K562 (cell line): Measurements from ENCODE around the gene KIF3A. TPM values are rescaled to one million over a fixed set of nuclear protein-coding genes. Genes with fewer than 3 reads are reported as not detected.
A peak's percentile ranks its signal among the peaks of the same experiment; 100 is the strongest.

ENCODE experiments used
- ARID2 ChIP-seq: fragments of 450-650 bp; IDR thresholded peaks from 2 replicates; pipeline ENCODE4 v1.6.1; 2017; ENCODE audit warnings: antibody characterized with exemption, mild to moderate bottlenecking
- CC2D1A ChIP-seq: fragments of 450-650 bp; IDR thresholded peaks from 2 replicates; pipeline ENCODE4 v1.6.1; 2017; ENCODE audit warnings: mild to moderate bottlenecking
- EWSR1 ChIP-seq: fragments of 450-650 bp; IDR thresholded peaks from 2 replicates; pipeline ENCODE4 v1.6.1; 2018; ENCODE audit warnings: borderline replicate concordance, mild to moderate bottlenecking, low read depth, moderate library complexity; ENCODE audit not compliant: partially characterized antibody
- FOXA3 ChIP-seq, 2 experiments: fragments of 450-650 bp in 1 of 2; sonication (generic) in 1 of 2; formaldehyde crosslinking; IDR thresholded peaks in 1 of 2; conservative IDR thresholded peaks in 1 of 2; 2 replicates each; pipeline versions ENCODE4 v1.4.0 to v1.8.0; 2020 to 2022; ENCODE audit warnings: mild to moderate bottlenecking in 2 of 2, missing genetic modification reagents in 1 of 2
- FOXK2 ChIP-seq, 2 experiments: fragments of 450-650 bp; IDR thresholded peaks in 1 of 2; conservative IDR thresholded peaks in 1 of 2; 2 replicates each; pipeline ENCODE4 v1.6.1; 2016; ENCODE audit warnings: low read depth in 2 of 2, mild to moderate bottlenecking in 1 of 2
- HDAC3 ChIP-seq: fragments of 450-650 bp; IDR thresholded peaks from 2 replicates; pipeline ENCODE4 v1.6.1; 2018; ENCODE audit warnings: borderline replicate concordance, mild to moderate bottlenecking, moderate library complexity; ENCODE audit not compliant: partially characterized antibody
- POLR2B ChIP-seq: fragments of 450-650 bp; IDR thresholded peaks from 2 replicates; pipeline ENCODE4 v1.6.1; 2018; ENCODE audit warnings: low read depth; ENCODE audit not compliant: partially characterized antibody
- SIN3A ChIP-seq, 2 experiments: fragments of 150-350 bp in 1 of 2; IDR thresholded peaks; 2 replicates each; pipeline ENCODE4 v1.6.1; 2011 to 2016; ENCODE audit warnings: borderline replicate concordance in 2 of 2, low read depth in 2 of 2, low read length in 2 of 2, mild to moderate bottlenecking in 2 of 2, moderate library complexity in 2 of 2; ENCODE audit not compliant: control insufficient read depth in 1 of 2
- SRF ChIP-seq, 2 experiments: fragments of 250-450, 450-650 bp in 1 of 2; sonication (Bioruptor Pico) in 1 of 2; sonication (generic) in 1 of 2; formaldehyde crosslinking; IDR thresholded peaks; 2 replicates each; pipeline versions ENCODE4 v1.5.0 to v1.5.1; 2020 to 2022; ENCODE audit warnings: mild to moderate bottlenecking in 1 of 2, missing genetic modification reagents in 1 of 2
- STAT5B ChIP-seq: fragments of 250-450 bp; sonication (Bioruptor Pico); IDR thresholded peaks from 2 replicates; pipeline ENCODE4 v1.8.0; 2021; ENCODE audit warnings: mild to moderate bottlenecking, inconsistent platforms
- ZFP1 ChIP-seq: fragments of 450-650 bp; formaldehyde crosslinking; IDR thresholded peaks from 2 replicates; pipeline ENCODE4 v1.4.0; 2020; ENCODE audit warnings: mild to moderate bottlenecking, mixed read lengths
- ZNF124 ChIP-seq: sonication (generic); formaldehyde crosslinking; IDR thresholded peaks from 2 replicates; pipeline ENCODE4 v1.8.1; 2022; ENCODE audit warnings: missing genetic modification reagents
- ZNF668 ChIP-seq: fragments of 250-450 bp; sonication (Bioruptor Pico); IDR thresholded peaks from 2 replicates; pipeline ENCODE4 v1.8.0; 2022; ENCODE audit warnings: mild to moderate bottlenecking, inconsistent platforms
- polyA plus RNA-seq, 8 experiments: library from polyadenylated mRNA; depleted of rRNA in 4 of 8; stranded (reverse) in 5 of 8; unstranded in 3 of 8; fragments of >200 nt; fragmentation: Nextera tagmentation in 2 of 8; fragmentation: Illumina TruSeq in 1 of 8; extraction: Ambion mirVana in 2 of 8; extraction: Trizol in 1 of 8; gene quantifications; 2 replicates each; pipeline versions ENCODE4 v1.2.1 to v1.2.3, GENCODE V29; 2011 to 2014; ENCODE audit warnings: inconsistent platforms in 1 of 8, missing spikeins in 1 of 8
- total RNA-seq, 7 experiments: library from RNA; depleted of rRNA in 6 of 7; stranded (reverse); fragments of >200 nt in 6 of 7; fragmentation: Illumina TruSeq in 2 of 7; extraction: Trizol in 2 of 7; gene quantifications; 2 replicates each; pipeline versions ENCODE4 v1.2.1 to v1.2.3, GENCODE V29; 2011 to 2021; ENCODE audit warnings: low replicate concordance in 1 of 7
- TF ChIP-seq, protein P1 (sequence below): sonication (generic); formaldehyde crosslinking; IDR thresholded peaks from 2 replicates; pipeline ENCODE4 v1.8.0; 2022; ENCODE audit warnings: missing genetic modification reagents, mild to moderate bottlenecking, borderline replicate concordance
- TF ChIP-seq, protein P2 (sequence below), 2 experiments: fragments of 450-650 bp; IDR thresholded peaks; 2 replicates each; pipeline ENCODE4 v1.6.1; 2016; ENCODE audit warnings: mild to moderate bottlenecking in 2 of 2, borderline replicate concordance in 1 of 2, low read depth in 1 of 2, moderate library complexity in 1 of 2

Gene KIF3A
- total and polyA plus RNA-seq, 9 of the 15 experiments (the other 6 are each of a cell fraction or from before 2014, with no cell fraction given): 1.5 to 7.8 (median 6.0) TPM

DNA sequence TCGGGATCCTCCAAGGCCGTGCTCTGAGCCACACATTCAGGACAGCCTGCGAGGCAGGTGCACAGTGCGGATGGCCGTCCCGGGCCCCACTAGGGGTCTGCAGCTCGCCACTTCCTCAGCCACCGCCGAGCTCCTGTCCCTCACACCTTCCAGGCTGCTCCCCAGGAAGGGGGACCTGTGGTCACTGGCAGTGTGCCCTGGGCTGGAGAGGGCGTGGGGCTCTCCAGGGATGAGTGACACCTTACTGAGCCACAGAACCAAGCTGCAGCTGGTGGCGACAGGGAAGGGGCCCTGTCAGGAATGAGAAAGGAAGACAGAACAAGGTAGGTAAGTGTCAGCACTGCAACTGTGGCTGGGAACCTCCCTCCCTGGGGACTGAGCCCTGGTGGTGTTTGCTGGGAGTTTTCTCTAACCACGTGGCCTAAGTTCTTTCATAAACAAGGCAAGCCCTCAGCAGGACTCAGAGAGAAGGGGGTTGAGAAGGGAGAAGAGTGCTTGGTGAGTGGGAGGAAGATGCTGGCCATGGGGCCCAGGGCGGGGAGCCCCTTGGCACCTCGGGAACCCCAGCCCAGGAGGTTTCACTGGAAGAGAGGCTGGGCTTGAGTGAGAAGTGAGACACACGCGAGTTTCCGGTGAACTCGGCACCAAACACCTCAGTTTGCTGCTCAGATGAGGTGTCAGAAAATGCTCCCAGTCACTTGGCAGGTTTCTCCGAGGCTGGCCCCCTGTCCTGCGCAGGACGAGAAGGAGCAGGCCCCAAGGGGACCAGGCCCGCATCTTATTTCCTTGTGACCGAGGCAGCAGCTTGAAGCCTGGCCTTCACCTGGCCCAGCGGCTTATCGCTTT lies 74.2 kb downstream of the KIF3A start (continued):
- TF ChIP-seq, protein P1, sequence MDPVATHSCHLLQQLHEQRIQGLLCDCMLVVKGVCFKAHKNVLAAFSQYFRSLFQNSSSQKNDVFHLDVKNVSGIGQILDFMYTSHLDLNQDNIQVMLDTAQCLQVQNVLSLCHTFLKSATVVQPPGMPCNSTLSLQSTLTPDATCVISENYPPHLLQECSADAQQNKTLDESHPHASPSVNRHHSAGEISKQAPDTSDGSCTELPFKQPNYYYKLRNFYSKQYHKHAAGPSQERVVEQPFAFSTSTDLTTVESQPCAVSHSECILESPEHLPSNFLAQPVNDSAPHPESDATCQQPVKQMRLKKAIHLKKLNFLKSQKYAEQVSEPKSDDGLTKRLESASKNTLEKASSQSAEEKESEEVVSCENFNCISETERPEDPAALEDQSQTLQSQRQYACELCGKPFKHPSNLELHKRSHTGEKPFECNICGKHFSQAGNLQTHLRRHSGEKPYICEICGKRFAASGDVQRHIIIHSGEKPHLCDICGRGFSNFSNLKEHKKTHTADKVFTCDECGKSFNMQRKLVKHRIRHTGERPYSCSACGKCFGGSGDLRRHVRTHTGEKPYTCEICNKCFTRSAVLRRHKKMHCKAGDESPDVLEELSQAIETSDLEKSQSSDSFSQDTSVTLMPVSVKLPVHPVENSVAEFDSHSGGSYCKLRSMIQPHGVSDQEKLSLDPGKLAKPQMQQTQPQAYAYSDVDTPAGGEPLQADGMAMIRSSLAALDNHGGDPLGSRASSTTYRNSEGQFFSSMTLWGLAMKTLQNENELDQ (CRISPR knock-in tag): no peak
- peak in 1 of 2 experiments; percentile 54; a peak in 1 of 4 replicates for TF ChIP-seq FOXA3 (CRISPR knock-in tag; conservative IDR thresholded peaks at IDR 0.05 in 1 of 2, IDR thresholded peaks at IDR 0.05 in 1 of 2)
- no peak for TF ChIP-seq ZNF124 (CRISPR knock-in tag)
- TF ChIP-seq ZNF668: peak; percentile 41; the same call in 1 of the 2 replicates
- TF ChIP-seq EWSR1: no peak
- 0 out of 4 replicates have a peak, but pooled peaks of 1 of the 2 experiments have one; percentile 2 for TF ChIP-seq SRF (CRISPR knock-in tag; IDR thresholded peaks at IDR 0.05)
- no peak for TF ChIP-seq POLR2B
- TF ChIP-seq ARID2: no peak
- no peak for TF ChIP-seq CC2D1A
- TF ChIP-seq FOXK2 (conservative IDR thresholded peaks at IDR 0.05 in 1 of 2, IDR thresholded peaks at IDR 0.05 in 1 of 2; ENCODE audit: low read depth in 2 of 2): peak; percentile 93 to 96
- TF ChIP-seq SIN3A (IDR thresholded peaks at IDR 0.05; ENCODE audit: borderline replicate concordance in 2 of 2, control insufficient read depth in 1 of 2, low read depth in 2 of 2, low read length in 2 of 2): no peak
- TF ChIP-seq, protein P2, sequence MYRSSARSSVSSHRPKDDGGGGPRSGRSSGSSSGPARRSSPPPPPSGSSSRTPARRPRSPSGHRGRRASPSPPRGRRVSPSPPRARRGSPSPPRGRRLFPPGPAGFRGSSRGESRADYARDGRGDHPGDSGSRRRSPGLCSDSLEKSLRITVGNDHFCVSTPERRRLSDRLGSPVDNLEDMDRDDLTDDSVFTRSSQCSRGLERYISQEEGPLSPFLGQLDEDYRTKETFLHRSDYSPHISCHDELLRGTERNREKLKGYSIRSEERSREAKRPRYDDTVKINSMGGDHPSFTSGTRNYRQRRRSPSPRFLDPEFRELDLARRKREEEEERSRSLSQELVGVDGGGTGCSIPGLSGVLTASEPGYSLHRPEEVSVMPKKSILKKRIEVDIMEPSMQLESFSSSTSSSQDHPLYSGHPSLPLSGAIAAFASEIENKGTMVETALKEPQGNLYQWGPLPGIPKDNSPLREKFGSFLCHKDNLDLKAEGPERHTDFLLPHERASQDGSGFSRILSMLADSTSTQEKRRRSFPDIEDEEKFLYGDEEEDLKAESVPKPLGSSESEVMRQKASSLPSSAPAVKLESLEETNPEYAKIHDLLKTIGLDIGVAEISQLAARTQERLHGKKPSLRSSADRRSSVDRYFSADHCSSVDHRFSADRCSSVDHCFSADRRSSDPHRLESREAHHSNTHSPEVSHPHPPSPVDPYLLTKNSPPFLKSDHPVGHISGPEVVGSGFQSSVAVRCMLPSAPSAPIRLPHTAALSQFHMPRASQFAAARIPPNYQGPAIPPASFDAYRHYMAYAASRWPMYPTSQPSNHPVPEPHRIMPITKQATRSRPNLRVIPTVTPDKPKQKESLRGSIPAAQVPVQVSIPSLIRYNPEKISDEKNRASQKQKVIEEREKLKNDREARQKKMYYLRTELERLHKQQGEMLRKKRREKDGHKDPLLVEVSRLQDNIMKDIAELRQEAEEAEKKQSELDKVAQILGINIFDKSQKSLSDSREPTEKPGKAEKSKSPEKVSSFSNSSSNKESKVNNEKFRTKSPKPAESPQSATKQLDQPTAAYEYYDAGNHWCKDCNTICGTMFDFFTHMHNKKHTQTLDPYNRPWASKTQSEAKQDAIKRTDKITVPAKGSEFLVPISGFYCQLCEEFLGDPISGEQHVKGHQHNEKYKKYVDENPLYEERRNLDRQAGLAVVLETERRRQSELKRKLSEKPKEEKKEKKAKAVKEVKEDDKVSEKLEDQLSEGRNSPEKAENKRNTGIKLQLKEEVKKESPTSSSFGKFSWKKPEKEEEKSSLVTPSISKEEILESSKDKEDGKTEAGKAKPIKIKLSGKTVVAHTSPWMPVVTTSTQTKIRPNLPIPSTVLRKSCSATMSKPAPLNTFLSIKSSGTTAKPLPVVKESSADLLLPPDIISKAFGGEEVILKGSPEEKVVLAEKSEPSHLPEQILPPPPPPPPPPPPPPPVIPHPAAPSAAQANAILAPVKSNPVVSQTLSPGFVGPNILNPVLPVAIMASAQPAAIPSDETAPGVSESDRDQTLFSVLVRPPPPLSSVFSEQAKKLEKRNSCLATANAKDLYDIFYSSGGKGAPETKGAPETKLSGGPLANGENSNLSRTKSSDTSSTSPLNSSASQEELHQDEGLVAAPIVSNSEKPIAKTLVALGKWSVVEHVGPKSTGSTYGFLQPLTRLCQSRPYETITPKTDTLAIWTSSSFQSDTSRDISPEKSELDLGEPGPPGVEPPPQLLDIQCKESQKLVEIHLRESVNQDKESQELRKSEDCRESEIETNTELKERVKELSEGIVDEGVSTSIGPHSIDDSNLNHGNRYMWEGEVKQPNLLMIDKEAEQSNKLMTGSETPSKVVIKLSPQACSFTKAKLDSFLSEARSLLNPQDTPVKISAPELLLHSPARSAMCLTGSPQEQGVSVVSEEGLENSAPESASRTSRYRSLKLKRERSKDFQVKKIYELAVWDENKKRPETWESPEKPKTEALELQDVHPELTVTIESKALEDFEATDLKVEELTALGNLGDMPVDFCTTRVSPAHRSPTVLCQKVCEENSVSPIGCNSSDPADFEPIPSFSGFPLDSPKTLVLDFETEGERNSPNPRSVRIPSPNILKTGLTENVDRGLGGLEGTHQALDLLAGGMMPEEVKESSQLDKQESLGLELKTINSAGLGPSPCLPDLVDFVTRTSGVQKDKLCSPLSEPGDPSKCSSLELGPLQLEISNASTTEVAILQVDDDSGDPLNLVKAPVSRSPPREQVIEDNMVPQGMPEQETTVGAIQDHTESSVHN (IDR thresholded peaks at IDR 0.05; ENCODE audit: borderline replicate concordance in 1 of 2, low read depth in 1 of 2): no peak
- no peak for TF ChIP-seq ZFP1 (CRISPR knock-in tag)
- TF ChIP-seq HDAC3: no peak
- TF ChIP-seq STAT5B (CRISPR knock-in tag): no peak
